Esophagus (tissue), 2 donors: ENCODE data around the gene RASGRP3. TPM values are rescaled to one million over a fixed set of nuclear protein-coding genes. Genes with fewer than 3 reads are reported as not detected.

Source experiments
- H3K27ac ChIP-seq, 2 donors: one replicate each; pipeline ENCODE4 v1.5.1; 2013; ENCODE audit warnings: low read depth in 2 of 2, mild to moderate bottlenecking in 2 of 2, inconsistent platforms in 1 of 2, low read length in 1 of 2, moderate library complexity in 1 of 2
- H3K27me3 ChIP-seq, 2 donors: one replicate each; pipeline ENCODE4 v1.6.1; 2013; ENCODE audit warnings: low read length in 2 of 2, control low read depth in 1 of 2, mild to moderate bottlenecking in 1 of 2; ENCODE audit not compliant: insufficient read depth in 2 of 2, control insufficient read depth in 1 of 2
- H3K36me3 ChIP-seq, 2 donors: one replicate each; pipeline ENCODE4 v1.6.1; 2013; ENCODE audit warnings: low read length in 1 of 2; ENCODE audit not compliant: control insufficient read depth in 2 of 2, insufficient read depth in 2 of 2
- H3K4me1 ChIP-seq, 2 donors: one replicate each; pipeline ENCODE4 v1.6.1; 2013; ENCODE audit warnings: low read length in 1 of 2; ENCODE audit not compliant: control insufficient read depth in 2 of 2, insufficient read depth in 2 of 2
- H3K4me3 ChIP-seq, 2 donors: one replicate each; pipeline ENCODE4 v1.5.1; 2013; ENCODE audit warnings: low read length in 2 of 2, mild to moderate bottlenecking in 2 of 2, low read depth in 1 of 2, moderate library complexity in 1 of 2
- H3K9me3 ChIP-seq, 2 donors: one replicate each; pipeline ENCODE4 v1.6.1; 2013; ENCODE audit warnings: mild to moderate bottlenecking in 2 of 2, low read depth in 1 of 2, low read length in 1 of 2, moderate library complexity in 1 of 2; ENCODE audit not compliant: control insufficient read depth in 2 of 2, insufficient read depth in 1 of 2
- WGBS, 2 donors: extraction: QIAGEN DNeasy Blood & Tissue Kit; methylation state at CpG; one replicate each; pipeline ENCODE4 v1.1.7; 2013; 5-methylcytosine and 5-hydroxymethylcytosine counted together
- polyA plus RNA-seq, 2 donors: library from polyadenylated mRNA; stranded (reverse); fragments of 200-250 nt; gene quantifications; one replicate each; pipeline ENCODE4 v1.2.3, GENCODE V29; 2013
- donor health status: healthy with polysubstance abuse.
- donor health status: Bipolar disorder and iron deficiency.

Gene RASGRP3
- polyA plus RNA-seq, 2 donors = 0.55 to 0.71 TPM

DNA sequence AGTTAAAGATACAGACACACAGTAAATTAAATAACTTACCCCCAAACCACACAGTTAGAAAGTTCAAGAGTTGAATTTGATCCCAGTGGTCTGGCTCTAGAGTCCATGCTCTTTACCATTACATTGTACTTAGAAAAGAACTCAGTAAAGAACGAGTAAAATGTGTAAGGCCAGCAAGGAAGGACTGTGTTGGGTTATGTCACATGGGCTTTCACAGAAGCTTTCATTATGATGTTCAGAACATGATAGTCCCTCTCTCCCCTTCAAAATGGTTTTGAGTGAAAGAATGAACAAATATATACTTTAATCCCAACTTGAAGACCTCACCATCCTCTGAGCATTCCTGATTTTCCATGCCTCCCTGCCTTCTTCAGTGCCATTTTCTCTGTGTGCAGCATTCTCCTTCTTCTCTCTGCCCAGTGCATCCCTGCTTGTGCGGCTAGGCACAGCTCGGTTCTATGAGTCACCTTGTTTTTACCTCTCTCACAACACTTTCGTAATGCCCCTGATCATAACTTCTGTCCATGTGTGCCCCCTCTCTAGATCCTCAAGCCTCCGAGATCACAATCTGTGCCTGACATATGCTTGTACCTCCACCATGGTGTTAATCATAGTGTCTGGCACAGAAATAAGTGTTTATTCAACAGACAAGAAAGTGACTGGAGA lies 22.0 kb downstream of the RASGRP3 start:
- WGBS, 2 donors = 64 to 72% methylated on average over 5 of the region's 5 CpGs
- H3K27ac ChIP-seq = no peak overlapping the region

DNA sequence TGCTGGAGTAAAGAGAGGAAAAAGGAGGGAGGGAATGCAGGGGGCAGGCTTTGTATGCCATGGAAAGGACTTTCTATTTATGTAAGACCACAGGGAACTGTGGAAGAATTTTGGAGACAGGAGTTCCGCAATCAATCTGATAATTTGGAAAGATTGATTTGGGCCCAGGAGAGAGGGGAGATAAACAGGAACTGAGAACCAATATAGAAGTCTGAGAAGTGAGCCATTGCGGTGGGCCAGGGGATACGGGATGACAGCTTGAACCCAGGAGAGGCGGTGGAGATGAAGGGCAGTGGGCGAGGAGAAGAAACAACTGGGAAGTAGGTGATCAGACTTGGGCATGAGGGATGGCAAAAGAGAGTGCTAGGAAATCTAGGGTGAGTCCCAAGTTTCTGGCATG lies 23.7 kb downstream of the RASGRP3 start:
- H3K9me3 ChIP-seq = no peaks in the 10 kb centered on the region
- no peaks in the 10 kb centered on the region for H3K27me3 ChIP-seq
- WGBS, 2 donors = 85 to 90% methylated on average over 5 of the region's 5 CpGs

More for the DNA sequence above, 22.0 kb downstream of the RASGRP3 start:
- H3K9me3 ChIP-seq = no peaks in the 10 kb centered on the region
- H3K27me3 ChIP-seq = no peaks in the 10 kb centered on the region
- H3K4me1 ChIP-seq = no peaks in the 10 kb centered on the region
- no peaks in the 10 kb centered on the region for H3K36me3 ChIP-seq
- H3K4me3 ChIP-seq = no peak overlapping the region

DNA sequence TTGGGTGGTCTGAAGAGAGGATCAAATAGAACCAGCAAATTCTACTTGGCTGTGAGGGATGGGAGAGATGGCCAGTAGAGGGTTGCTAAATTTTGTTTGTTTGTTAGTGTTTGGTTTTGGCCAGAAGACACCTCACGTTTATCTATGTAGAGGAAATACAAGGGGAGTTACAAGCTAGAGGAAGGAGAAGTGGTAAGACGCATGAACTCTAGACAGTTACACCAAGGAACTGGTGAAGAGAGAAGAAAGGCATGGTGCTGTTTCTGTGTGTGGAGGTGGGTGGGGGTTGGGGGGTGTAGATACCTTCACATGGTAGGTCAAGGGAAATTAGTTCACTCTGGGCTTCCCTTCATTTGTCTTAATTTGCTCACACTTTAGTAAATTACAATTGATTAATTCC lies 25.6 kb downstream of the RASGRP3 start:
- no peak overlapping the region for H3K27ac ChIP-seq
- no peak overlapping the region for H3K4me3 ChIP-seq
- H3K36me3 ChIP-seq = no peaks in the 10 kb centered on the region
- no peaks in the 10 kb centered on the region for H3K4me1 ChIP-seq
- 85 to 86% methylated on average over 2 of the region's 2 CpGs for WGBS, 2 donors
- H3K9me3 ChIP-seq = no peaks in the 10 kb centered on the region
- H3K27me3 ChIP-seq = no peaks in the 10 kb centered on the region

More for the DNA sequence above, 23.7 kb downstream of the RASGRP3 start:
- no peaks in the 10 kb centered on the region for H3K4me1 ChIP-seq
- no peak overlapping the region for H3K4me3 ChIP-seq
- no peak overlapping the region for H3K27ac ChIP-seq
- no peaks in the 10 kb centered on the region for H3K36me3 ChIP-seq

DNA sequence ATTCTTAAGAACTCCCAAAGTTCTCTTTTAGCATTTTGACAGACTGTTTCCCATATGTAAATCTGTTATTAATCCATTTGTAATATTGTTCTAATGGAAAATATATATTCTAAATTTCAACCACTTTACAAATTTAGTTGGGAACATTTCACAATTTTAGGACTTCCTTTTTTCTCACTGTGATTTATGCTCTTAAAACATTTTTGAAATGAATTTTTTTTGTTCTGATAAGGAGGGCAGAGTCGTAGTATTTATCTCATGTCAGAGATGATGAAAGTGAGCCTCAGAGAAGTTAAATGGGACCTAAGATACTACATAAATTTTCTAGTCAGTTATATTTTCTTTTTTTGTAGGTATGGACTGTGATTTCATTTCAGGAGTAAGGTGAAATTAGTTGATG lies 26.6 kb downstream of the RASGRP3 start:
- WGBS, 2 donors = 45 to 72% methylated on average over 1 of the region's 1 CpG
- Histone ChIP-seq H3K27ac (no peak overlapping the region), H3K27me3 (no peaks in the 10 kb centered on the region), H3K36me3 (no peaks in the 10 kb centered on the region), H3K4me1 (no peaks in the 10 kb centered on the region), H3K4me3 (no peak overlapping the region), H3K9me3 (no peaks in the 10 kb centered on the region)

DNA sequence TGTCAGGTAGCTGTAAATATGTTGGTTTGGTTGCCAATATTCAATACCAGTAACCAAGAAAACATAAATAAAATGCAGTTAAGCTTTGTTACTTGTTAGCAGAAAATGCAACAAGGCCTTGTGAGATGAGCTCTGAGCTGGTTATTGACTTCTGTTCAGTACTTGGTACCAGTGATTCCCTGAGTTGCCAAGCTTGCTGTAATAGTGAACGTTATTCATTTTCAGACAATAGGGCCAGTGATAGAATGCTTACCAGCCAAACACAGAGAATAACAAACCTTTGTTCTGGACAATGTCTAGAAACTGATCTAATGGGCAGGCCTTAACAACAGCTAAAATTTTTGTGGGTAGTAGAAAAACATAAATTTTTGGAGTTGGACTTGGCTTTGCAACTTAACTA lies 29.5 kb downstream of the RASGRP3 start:
- WGBS, 2 donors = 73 to 76% methylated on average over 1 of the region's 1 CpG
- Histone ChIP-seq H3K27ac (no peak overlapping the region), H3K9me3 (no peaks in the 10 kb centered on the region), H3K4me3 (no peak overlapping the region), H3K4me1 (no peaks in the 10 kb centered on the region), H3K36me3 (no peaks in the 10 kb centered on the region), H3K27me3 (no peaks in the 10 kb centered on the region)

DNA sequence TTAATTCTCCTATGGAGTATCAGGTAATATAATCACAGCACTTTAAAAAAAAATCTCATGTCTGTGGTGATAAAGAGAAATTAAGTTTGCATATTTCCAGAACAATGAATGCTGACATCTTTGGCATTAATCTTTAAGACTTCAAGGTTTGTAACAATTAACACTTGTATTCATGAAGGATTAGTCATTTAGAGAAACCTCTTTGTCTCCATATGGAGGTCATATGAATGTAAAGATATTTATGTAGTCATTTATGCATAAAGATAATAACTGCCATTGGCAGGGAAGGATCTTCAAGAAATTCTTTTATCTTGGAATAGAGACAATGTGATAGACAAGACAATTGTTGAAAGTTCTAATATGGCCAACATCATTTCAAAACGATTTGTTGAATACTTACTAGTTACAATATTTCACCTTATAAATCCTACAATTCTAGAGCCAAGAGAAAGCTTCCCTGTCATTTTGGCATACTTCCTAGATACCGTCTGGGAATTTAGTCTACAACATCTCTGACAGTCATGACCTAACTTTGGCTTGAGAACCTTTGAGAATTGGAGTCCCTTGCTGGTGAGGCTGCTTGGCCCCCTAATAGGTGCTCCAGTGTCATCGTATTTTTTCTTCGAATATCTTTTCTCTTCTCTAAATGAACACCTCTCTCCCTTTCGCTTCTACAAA lies 33.6 kb downstream of the RASGRP3 start:
- Histone ChIP-seq H3K4me3 (no peak overlapping the region), H3K27me3 (no peaks in the 10 kb centered on the region), H3K4me1 (no peaks in the 10 kb centered on the region), H3K9me3 (no peaks in the 10 kb centered on the region), H3K36me3 (no peaks in the 10 kb centered on the region), H3K27ac (no peak overlapping the region)
- 65 to 67% methylated on average over 5 of the region's 5 CpGs for WGBS, 2 donors

DNA sequence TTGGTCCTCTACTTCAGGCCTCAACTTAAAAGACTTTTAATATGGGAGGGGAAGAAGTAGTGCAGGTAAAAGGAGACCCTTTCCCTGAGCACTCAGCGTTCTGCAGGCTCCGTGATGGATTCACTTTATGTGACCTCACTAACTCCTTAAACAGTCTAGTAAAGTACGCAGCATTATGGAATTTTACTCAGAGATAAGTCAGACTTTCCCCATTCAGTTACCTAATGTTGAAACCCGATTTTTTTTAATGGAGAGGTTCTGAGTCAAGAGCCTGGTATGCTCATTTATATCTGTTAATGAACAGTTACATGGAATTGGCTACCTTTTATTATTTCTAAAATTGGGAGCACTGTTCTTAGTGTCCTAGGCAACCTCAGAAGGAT lies 34.1 kb downstream of the RASGRP3 start:
- 74 to 81% methylated on average over 4 of the region's 4 CpGs for WGBS, 2 donors
- H3K4me1 ChIP-seq = no peaks in the 10 kb centered on the region
- no peaks in the 10 kb centered on the region for H3K36me3 ChIP-seq
- no peaks in the 10 kb centered on the region for H3K9me3 ChIP-seq
- no peak overlapping the region for H3K4me3 ChIP-seq
- H3K27ac ChIP-seq = no peak overlapping the region
- no peaks in the 10 kb centered on the region for H3K27me3 ChIP-seq

DNA sequence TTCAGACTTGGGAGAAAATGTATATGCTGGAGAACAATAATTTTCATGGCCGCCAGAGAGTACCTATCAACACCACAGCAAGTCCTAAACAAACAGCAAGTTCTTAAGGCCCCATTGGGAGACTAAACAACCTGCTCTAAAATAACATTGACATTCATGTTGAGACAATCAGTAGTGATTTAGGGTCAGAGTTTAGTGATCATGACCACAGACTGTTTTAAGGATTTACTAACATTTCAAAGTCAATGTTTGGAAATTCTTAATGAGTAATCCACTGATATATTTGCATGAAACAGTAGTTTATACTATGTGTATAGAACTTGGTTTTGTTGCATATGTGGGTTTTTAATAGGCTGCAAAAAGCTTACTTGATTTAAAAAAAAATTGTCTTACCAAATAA lies 34.7 kb downstream of the RASGRP3 start:
- no peaks in the 10 kb centered on the region for H3K4me1 ChIP-seq
- no peaks in the 10 kb centered on the region for H3K36me3 ChIP-seq
- H3K4me3 ChIP-seq = no peak overlapping the region
- 86 to 95% methylated on average over 1 of the region's 1 CpG for WGBS, 2 donors
- no peaks in the 10 kb centered on the region for H3K27me3 ChIP-seq
- H3K27ac ChIP-seq = no peak overlapping the region
- no peaks in the 10 kb centered on the region for H3K9me3 ChIP-seq

DNA sequence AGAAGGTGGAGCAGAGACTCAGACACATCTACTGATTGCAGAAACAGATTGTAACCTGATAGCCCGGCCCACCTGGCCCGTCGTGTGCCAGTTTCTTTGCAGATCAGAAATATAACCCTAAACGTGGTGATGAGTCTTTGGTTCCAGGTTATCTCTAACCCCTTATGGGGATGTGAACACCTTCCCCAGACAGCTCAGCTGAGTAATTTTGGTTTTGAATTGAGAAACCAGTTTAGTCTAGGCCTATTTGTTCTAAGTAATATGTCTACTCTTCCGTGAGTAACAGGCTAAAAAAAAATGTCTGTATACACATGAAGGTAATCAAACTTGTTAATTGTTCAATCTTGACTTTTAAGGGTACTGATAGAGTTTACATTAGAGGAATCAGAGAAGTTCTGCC lies 35.7 kb downstream of the RASGRP3 start:
- Histone ChIP-seq H3K27ac (no peak overlapping the region), H3K4me1 (no peaks in the 10 kb centered on the region), H3K36me3 (no peaks in the 10 kb centered on the region), H3K4me3 (no peak overlapping the region), H3K9me3 (no peaks in the 10 kb centered on the region), H3K27me3 (no peaks in the 10 kb centered on the region)
- 79 to 81% methylated on average over 5 of the region's 5 CpGs for WGBS, 2 donors

DNA sequence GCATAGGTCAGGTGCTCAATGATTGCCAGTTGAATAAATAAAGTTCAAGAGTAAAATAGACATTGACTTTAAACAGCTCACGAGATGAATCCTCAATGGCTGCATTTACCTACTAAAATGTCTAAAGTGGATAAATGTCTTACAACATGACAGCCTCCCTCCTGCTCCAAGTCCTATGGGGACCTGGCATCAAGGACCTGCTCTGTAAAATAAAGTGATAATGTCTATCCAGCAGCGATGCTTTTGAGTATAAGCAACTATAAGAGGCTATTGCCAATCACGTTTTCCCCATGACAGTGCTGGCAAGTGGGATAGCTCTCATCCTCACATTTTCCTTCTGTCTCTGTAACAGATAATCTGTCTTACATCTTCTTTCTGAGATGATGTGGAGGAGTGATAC lies 37.0 kb downstream of the RASGRP3 start:
- WGBS, 2 donors = 85 to 86% methylated on average over 3 of the region's 3 CpGs
- no peaks in the 10 kb centered on the region for H3K9me3 ChIP-seq
- no peaks in the 10 kb centered on the region for H3K36me3 ChIP-seq
- no peak overlapping the region for H3K4me3 ChIP-seq
- no peaks in the 10 kb centered on the region for H3K27me3 ChIP-seq
- no peaks in the 10 kb centered on the region for H3K4me1 ChIP-seq
- H3K27ac ChIP-seq = no peak overlapping the region
